Glutamatergic neuron (in vitro differentiated cells): Measurements from ENCODE around the gene DDX23. TPM values are rescaled to one million over a fixed set of nuclear protein-coding genes. Genes with fewer than 3 reads are reported as not detected.

Source experiments
- DNase-seq: peaks from one replicate; pipeline ENCODE4 v3.0.0; 2022
- H3K27ac Mint-ChIP-seq: one replicate; pipeline ENCODE4 v1.8.0; 2020; ENCODE audit warnings: mild to moderate bottlenecking, mixed read lengths, inconsistent platforms; ENCODE audit not compliant: unreplicated experiment
- H3K27me3 Mint-ChIP-seq: one replicate; pipeline ENCODE4 v1.8.0; 2020; ENCODE audit warnings: mild to moderate bottlenecking, moderate library complexity, mixed read lengths, inconsistent platforms; ENCODE audit not compliant: unreplicated experiment
- H3K36me3 Mint-ChIP-seq: one replicate; pipeline ENCODE4 v1.8.0; 2020; ENCODE audit warnings: mild to moderate bottlenecking, mixed read lengths, inconsistent platforms; ENCODE audit not compliant: unreplicated experiment
- H3K4me1 Mint-ChIP-seq: one replicate; pipeline ENCODE4 v1.8.0; 2020; ENCODE audit warnings: mild to moderate bottlenecking, low read depth, mixed read lengths, inconsistent platforms; ENCODE audit not compliant: unreplicated experiment
- H3K4me3 Mint-ChIP-seq: one replicate; pipeline ENCODE4 v1.8.0; 2020; ENCODE audit warnings: mild to moderate bottlenecking, mixed read lengths, inconsistent platforms; ENCODE audit not compliant: unreplicated experiment
- H3K9me3 Mint-ChIP-seq: one replicate; pipeline ENCODE4 v1.8.0; 2020; ENCODE audit warnings: mild to moderate bottlenecking, moderate library complexity, mixed read lengths, inconsistent platforms; ENCODE audit not compliant: unreplicated experiment
- total RNA-seq: library from RNA; stranded (reverse); fragmentation: NEBNext Ultra II Directional; extraction: Animal tissue kit (Norgen Biotek cat#: 25700); gene quantifications from one replicate; pipeline ENCODE4 v1.2.1, GENCODE V29; 2021; ENCODE audit not compliant: unreplicated experiment
- TF ChIP-seq, protein P1 (sequence below): fragments of 200-600 bp; sonication (generic); IDR thresholded peaks from one replicate; pipeline ENCODE4 v1.5.0; 2021; ENCODE audit not compliant: partially characterized antibody, unreplicated experiment

Gene DDX23
- total RNA-seq, 1 donor from 2014 or later, result 65.7 TPM

- no peaks in the 10 kb centered on the region for H3K36me3 Mint-ChIP-seq
- peaks cover 19% of the 10 kb centered on the region for H3K4me1 Mint-ChIP-seq
- H3K4me3 Mint-ChIP-seq, result no peak overlapping the region
- DNase-seq, result no peak
- peaks cover 8% of the 10 kb centered on the region for H3K9me3 Mint-ChIP-seq
- H3K27ac Mint-ChIP-seq, result no peak overlapping the region
- peaks cover 10% of the 10 kb centered on the region for H3K27me3 Mint-ChIP-seq
- TF ChIP-seq, protein P1, sequence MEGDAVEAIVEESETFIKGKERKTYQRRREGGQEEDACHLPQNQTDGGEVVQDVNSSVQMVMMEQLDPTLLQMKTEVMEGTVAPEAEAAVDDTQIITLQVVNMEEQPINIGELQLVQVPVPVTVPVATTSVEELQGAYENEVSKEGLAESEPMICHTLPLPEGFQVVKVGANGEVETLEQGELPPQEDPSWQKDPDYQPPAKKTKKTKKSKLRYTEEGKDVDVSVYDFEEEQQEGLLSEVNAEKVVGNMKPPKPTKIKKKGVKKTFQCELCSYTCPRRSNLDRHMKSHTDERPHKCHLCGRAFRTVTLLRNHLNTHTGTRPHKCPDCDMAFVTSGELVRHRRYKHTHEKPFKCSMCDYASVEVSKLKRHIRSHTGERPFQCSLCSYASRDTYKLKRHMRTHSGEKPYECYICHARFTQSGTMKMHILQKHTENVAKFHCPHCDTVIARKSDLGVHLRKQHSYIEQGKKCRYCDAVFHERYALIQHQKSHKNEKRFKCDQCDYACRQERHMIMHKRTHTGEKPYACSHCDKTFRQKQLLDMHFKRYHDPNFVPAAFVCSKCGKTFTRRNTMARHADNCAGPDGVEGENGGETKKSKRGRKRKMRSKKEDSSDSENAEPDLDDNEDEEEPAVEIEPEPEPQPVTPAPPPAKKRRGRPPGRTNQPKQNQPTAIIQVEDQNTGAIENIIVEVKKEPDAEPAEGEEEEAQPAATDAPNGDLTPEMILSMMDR, result no peak
Measured at GRCh38 chr12:48810903-48811431, 41.0 kb downstream of the DDX23 start.

GRCh38 chr12:48807981-48808380, 44.0 kb downstream of the DDX23 start:
- Mint-ChIP-seq H3K36me3 (no peaks in the 10 kb centered on the region), H3K27me3 (peaks cover 10% of the 10 kb centered on the region), H3K4me3 (no peak overlapping the region), H3K27ac (no peak overlapping the region), H3K9me3 (peaks cover 7% of the 10 kb centered on the region), H3K4me1 (peaks cover 13% of the 10 kb centered on the region)
- TF ChIP-seq, protein P1, result no peak
- DNase-seq, result no peak

DNA sequence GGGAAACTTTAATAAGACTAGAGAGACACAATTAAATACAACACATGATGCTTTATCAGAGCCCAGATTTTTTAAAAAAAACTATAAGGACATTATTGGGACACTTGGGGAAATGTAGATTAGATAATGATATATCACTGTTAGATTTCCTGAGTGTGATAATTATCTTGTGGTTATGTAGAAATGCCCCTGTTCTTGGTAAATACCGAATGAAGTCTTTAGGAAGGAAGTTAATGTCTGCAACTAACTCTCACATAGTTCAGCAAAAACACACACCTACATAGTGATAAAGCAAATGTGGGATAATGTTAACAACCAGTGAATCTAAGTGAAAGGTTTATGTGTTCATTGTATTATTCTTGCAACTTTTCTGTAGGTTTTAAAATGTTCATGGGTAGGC, 48.3 kb downstream of the DDX23 start:
- TF ChIP-seq, protein P1, result no peak
- H3K4me3 Mint-ChIP-seq, result no peak overlapping the region
- no peak for DNase-seq
- no peaks in the 10 kb centered on the region for H3K4me1 Mint-ChIP-seq
- H3K9me3 Mint-ChIP-seq, result no peaks in the 10 kb centered on the region
- peaks cover 2% of the 10 kb centered on the region for H3K27me3 Mint-ChIP-seq
- H3K36me3 Mint-ChIP-seq, result no peaks in the 10 kb centered on the region
- H3K27ac Mint-ChIP-seq, result no peak overlapping the region

- H3K36me3 Mint-ChIP-seq, result no peaks in the 10 kb centered on the region
- no peak for DNase-seq
- H3K27ac Mint-ChIP-seq, result no peak overlapping the region
- H3K9me3 Mint-ChIP-seq, result peaks cover 3% of the 10 kb centered on the region
- H3K27me3 Mint-ChIP-seq, result peaks cover 2% of the 10 kb centered on the region
- H3K4me3 Mint-ChIP-seq, result no peak overlapping the region
- TF ChIP-seq, protein P1, result no peak
- no peaks in the 10 kb centered on the region for H3K4me1 Mint-ChIP-seq
Measured at GRCh38 chr12:48800971-48801370, 51.0 kb downstream of the DDX23 start.

GRCh38 chr12:48800457-48800856, 51.5 kb downstream of the DDX23 start:
- Mint-ChIP-seq H3K4me3 (no peak overlapping the region), H3K4me1 (no peaks in the 10 kb centered on the region), H3K36me3 (no peaks in the 10 kb centered on the region), H3K27me3 (peaks cover 2% of the 10 kb centered on the region), H3K27ac (no peak overlapping the region), H3K9me3 (peaks cover 3% of the 10 kb centered on the region)
- TF ChIP-seq, protein P1, result no peak
- no peak for DNase-seq
